H54 (cell line): ENCODE results near the gene SLC25A22.

Experiments used
- DNase-seq: peaks from one replicate; pipeline ENCODE4 v3.0.0; 2011; ENCODE audit warnings: low spot score, mixed read lengths; ENCODE audit not compliant: insufficient read length
- FAIRE-seq: peaks from 3 replicates; lab custom pipeline; 2011; peaks lifted over from hg19 to GRCh38; lab: Jason Lieb, UNC
- POLR2A ChIP-seq: IDR thresholded peaks from 2 replicates; pipeline ENCODE4 v1.6.1; 2011; ENCODE audit warnings: low read depth, mild to moderate bottlenecking, low read length

Gene SLC25A22

DNA sequence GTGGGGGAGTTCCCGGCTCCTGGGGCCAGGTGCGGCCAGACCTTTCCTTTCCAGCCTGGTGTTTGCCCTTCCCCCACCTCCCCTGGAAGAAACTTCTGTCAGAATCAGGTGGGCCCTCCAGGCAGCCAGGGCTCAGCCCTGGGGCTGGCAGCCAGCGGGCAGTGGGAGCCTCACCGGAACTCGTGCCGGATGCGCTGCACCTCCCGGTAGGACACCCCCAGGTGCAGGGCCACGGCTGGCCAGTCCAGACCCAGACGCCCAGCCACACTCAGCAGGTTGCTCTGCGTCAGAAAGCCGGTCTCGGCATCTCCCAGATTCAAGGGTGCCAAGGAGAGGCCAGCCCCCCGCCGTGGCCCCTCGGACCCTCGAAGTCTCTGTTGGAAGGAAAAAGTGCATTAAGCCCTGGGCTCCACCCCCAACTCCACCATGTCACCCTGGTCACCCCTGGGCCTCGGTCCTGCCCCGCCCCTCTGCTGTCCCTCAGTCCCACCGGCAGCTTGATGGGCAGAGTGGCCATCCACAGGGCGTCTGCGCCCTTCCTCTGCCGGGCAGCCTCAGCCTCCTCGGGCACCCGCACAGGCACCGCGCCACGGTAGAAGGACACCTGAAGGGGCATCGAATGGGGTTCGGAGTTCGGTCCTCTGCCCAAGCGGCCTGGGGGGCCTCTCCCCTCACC, 1.7 kb upstream of the SLC25A22 start:
- DNase-seq (no peak), FAIRE-seq (no peak)
- TF ChIP-seq POLR2A, result no peak

DNA sequence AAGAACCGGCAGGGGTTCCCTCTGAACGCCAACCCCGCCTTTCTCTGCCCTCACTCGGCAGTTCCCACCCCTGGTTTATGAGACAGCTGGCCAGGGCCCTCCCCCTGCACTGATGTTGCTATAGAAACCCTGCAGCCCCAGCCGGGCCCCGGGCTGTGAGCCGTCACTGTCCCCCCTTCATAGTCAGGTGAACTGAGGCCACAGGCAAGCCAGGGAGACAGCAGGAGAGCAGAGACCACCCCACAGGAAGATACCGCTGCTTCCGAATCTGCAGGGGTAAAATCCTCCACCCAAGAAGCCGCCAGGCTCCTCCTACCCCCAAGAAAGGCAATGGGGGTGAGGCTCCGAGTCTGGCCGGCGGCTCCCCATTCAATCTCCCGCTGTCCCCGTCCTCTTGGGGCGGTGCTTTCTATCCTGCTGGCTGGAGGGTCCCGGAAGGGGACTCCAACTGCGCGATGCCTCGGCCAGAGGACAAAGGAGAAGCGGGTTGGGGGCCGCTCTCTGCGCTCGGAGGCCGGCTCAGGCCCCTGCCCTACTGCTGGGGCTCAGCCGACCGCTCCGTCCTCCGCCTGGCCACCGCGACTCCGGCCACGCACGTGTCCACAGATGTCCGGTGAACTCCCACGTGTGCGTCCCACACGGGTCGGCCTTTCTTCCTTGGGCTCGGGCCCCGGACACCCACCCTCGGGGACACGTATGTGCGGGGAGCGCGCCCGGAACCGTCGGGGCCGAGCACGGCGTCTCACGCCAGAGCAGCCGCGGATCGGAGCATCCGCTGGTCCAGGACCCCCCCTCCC, 587 bp downstream of the SLC25A22 start:
- DNase-seq (no peak), FAIRE-seq (no peak)
- TF ChIP-seq POLR2A, result no peak

DNA sequence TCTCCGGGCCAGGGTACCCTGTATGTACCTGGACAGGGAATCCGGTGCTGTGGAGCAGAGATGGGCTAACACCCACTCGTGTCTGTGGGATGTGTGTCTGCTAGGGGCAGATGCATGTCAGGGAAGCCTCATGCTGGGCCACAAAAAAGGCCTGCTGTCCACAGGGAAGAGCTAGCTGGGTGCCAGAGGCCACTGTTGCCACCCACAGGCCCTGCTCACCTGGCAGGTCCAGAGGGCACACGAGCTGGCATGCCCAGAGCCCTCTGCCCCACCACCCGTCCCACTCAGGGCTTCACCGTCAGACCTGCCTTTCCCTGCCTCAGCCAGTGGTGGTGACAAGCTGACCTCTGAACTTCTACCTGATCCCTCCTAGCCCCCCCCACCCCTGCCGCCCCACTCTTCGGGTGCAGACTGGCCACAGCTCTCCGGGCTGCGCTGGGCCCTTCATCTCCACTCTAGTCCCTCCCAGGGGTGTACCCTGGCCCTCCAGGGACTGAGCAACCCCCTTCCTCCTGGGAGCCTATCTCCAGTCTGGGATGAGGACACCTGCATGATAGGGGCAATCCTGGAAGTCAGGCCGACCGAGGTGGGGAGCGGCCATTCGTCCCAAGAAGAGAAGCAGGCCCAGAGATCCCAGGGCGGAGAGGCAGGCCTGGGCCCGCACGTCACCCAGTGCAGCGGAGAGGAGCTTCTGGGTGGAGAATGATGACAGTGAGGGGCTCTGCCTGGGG, 1.4 kb downstream of the SLC25A22 start:
- no peak for FAIRE-seq
- DNase-seq, result no peak
- TF ChIP-seq POLR2A, result no peak

DNA sequence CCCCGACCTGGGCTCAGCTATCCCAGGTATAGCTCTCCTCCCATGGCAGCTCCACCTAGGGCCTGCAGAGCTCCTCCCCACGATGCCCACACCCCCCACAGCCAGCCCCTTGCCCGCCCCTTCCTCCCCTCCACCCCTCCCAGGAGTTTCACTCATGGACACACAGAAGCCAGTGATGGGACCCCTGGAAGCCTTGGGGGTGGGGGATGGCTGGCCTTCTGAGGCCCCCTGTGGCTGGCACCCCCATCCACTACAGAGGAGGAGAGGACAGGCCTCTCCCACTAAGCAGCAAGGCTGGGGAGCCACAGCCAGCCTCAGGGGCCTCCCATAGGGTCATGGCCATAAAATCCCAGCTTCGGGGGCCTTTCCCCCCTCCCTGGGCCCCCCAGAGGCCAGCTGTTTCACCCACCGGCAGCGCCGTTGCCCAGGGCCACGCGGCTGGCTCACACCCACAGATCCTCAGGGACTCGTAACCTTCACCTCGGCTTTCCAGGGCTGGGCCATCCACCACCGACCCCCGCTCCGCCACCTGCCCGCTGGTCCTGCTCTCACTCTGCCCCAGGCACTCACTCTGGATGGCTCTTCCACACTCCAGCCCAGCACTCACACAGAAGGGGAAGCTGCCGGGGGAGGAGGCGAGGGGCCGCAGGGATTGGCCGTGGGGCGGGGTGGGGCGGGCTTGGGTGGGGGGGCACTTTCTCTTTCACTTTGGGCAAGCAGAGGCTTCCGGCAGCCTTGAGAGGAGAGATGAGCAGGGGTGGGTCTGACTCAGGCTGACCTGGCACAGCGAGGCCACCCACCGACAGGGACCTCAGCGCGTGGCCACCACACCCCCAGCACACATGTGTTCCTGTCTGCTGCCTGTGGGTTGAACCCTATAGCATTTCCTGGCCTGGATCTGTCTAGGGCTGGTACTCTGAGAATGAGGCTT, 2.2 kb downstream of the SLC25A22 start:
- TF ChIP-seq POLR2A, result peak; percentile 58
- FAIRE-seq, result no peak

DNA sequence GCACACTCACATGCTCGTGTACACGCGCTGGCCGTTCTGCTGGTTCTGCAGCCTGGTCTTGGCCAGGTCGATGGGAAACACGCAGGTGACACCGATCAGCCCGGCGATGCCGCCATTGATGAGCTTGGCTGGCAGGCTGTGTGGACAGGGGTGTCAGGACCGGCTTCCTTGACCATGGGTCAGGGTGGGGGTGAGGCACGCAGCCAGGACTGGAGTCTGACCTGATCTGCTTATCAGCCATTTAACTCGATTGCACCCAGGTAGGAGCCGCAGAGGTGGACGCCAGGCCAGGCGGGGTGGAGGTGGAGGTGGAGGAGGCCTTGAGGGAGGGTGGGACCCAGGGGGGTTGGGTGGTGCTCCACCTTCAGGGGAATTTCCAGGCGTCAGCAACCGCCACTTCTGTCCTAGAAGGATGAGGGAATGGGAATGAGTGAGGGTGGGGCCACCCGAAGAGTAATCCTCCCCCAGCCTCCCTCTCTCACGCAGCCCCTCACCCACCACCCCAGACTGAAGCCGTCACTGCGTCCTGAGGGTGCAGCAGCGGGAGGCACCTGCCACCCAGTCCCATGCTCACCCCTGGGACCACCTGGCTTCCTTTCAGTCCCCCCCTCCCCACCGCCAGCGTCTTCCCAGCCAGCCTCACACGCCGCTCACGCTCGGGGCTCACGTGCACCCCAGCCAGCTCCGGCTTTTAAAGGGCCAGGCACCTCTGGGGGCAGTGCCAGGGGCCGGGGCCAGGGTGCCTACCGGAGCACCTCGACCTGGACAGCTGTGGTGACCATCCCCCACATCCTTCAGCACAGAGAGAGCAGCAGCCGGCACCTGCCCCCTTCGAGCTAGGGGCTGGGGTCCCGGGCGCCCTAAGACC, 3.1 kb downstream of the SLC25A22 start:
- FAIRE-seq, result no peak
- DNase-seq, result no peak
- no peak for TF ChIP-seq POLR2A

More for the DNA sequence above, 2.2 kb downstream of the SLC25A22 start:
- DNase-seq, result peak; percentile 97

DNA sequence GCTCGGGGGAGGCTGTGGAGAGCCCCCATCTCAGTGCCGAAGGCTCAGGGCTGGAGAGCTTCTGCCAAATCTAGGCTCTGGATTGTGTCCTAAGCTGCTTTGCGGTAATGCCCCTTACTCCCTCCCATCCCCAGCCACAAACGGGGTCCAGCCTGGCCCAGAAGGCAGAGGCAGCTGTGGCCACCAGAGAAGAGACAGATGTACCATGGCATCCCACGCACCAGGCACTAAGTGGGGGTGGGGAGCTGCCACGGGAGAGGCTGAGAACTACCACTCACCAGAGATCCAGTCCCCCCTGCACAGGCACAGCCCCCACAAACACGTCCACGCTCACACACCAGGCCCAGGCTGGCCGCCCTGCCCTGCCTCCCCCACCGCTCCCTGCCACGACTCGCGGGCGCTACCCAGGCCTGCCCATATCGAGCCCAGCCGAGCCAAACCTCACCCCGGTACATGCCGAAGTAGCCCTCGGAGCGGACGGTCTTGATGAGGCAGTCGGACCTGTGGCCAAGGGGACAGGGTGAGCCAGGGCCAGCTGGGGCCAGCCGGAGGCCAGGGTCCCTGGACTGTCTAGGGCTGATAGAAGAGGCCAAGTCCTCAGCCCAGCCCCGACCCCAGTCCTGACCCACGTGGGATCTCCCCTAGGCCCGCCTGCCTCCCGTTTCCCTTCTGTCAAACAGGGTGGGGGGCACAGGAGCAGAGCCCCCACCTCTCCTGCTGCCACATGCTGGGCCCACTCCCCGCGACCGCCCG, 3.9 kb downstream of the SLC25A22 start:
- FAIRE-seq, result no peak
- no peak for DNase-seq
- no peak for TF ChIP-seq POLR2A

DNA sequence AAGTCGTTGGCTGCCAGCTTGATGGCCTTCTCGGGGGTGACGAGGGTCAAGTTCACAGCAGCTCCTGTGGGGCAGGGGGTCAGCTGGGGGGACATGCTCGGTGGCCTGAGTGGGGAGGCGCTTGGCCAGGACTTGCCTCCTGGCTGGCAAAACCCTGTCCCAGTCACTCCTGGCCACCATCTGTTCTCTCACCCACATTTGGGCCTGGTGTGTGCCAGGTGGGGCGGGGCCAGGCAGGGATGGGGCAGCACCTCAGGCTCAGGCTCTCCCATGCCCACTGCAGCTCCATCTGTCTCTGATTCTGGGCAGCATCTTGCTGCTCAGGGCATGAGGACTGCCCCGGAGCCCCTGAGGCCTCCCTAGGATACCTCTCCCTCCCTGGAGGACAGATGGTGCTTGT, 4.5 kb downstream of the SLC25A22 start:
- DNase-seq, result no peak
- TF ChIP-seq POLR2A, result no peak

DNA sequence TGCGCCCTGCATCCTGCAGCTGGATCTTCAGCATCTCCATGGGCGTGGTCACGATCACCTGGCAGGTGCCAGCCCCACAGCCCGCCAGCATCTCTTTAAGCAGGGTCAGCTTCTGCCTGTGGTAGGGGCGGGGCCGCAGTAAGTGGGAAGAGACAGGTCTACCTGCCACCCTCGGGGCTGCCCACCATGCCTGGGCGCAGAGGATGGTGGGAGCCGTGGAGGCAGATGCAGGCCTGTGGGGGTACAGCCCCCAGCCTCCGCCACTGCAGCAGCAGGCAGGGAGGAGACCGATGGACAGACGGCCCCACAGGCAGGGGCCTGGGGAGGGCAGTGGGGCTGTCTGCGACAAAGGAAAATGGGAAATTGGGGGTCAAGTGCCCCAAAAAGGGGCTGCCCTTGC, 5.2 kb downstream of the SLC25A22 start:
- FAIRE-seq (no peak), DNase-seq (no peak)
- no peak for TF ChIP-seq POLR2A

More for the DNA sequence above, 4.5 kb downstream of the SLC25A22 start:
- no peak for FAIRE-seq

DNA sequence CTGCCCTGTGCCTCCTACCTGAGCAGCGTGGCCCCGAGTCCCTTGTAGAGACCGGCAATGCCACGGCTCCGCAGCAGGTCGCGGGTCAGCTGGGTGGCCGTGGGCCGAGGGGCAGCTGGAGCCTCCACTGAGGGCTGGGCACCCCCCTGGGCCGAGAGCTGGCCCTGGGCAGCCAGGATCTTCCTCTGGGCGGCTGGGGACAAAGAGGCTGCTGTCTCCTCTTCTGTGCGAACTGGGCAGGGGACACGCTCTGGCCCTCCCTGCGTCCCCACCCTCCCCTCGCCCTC, 5.6 kb downstream of the SLC25A22 start:
- no peak for DNase-seq
- no peak for FAIRE-seq
- no peak for TF ChIP-seq POLR2A

DNA sequence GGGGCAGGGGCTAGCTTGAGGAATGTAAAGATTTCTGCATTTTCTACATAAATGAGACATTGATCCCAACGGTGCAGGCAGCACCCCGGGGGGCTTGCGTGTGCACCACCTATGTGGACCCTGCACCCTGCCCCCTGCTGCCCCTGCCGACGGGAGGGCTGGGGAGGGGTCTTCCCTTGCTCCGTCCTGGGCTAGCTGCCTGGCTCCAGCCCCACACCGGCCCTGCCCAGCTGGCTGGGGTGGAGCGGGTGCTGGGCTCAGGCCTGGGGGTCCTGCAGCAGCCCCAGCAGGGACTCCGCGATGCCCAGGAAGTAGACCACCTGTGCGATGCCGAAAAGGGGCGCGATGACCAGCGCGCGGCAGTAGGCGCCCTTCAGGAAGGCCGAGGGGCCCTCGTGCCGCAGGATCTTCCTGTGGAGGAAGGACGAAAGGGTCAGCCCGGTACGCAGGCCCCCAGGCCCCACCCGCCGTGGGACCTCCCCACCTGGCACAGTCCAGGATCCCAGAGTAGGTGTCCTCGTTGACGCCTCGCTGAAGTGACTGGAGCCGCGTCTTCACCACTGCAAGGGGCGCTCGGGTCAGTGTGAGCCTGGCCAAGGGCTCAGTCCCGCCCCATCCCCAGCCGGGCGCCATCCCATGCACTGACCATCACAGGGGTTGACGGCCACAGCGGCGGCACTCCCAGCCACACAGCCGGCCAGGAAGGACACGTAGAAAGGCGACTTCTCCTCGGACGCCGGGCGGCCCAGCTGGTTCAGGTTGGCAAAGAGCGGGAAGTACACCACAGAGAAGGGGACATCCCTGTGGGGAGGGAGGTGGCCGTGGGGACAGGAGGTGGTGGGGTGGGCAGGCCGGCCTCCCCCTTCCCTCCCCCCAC, 6.2 kb downstream of the SLC25A22 start:
- no peak for FAIRE-seq

More for the DNA sequence above, 6.2 kb downstream of the SLC25A22 start:
- TF ChIP-seq POLR2A, result no peak
- DNase-seq, result no peak
